Activated naive CD4-positive, alpha-beta T cell treated with anti-CD3 and anti-CD28 coated beads, Interleukin-2, amount 50 U/mL, for 16 hours (primary cell): ENCODE measurements around the gene C13orf46.
"Not testable (repeated sequence)": the region's sequence is repeated elsewhere in the genome, so short reads cannot be mapped to it uniquely, and the experiment has no call there.

Experiments used
- DNase-seq: peaks from one replicate; pipeline ENCODE4 v3.0.0-alpha.2; 2020

C13orf46 gene

GRCh38 chr13:113920606-113921286 is 53.1 kb downstream of the C13orf46 start:
- no peak for DNase-seq

GRCh38 chr13:113919761-113920559 is 53.9 kb downstream of the C13orf46 start:
- DNase-seq, result no peak

- DNase-seq, result no peak
These were observed 54.7 kb downstream of the C13orf46 start for GRCh38 chr13:113918981-113919701.

GRCh38 chr13:113918580-113918979 is 55.3 kb downstream of the C13orf46 start:
- DNase-seq, result no peak

- DNase-seq, result no peak
These were observed 56.1 kb downstream of the C13orf46 start for GRCh38 chr13:113917594-113918371.

- DNase-seq, result no peak
These were observed 56.8 kb downstream of the C13orf46 start for GRCh38 chr13:113917096-113917495.

- DNase-seq, result no peak
These were observed 57.5 kb downstream of the C13orf46 start for GRCh38 chr13:113916330-113916815.

GRCh38 chr13:113915786-113916329 is 58.0 kb downstream of the C13orf46 start:
- no peak for DNase-seq

- DNase-seq, result no peak
These were observed 58.7 kb downstream of the C13orf46 start for GRCh38 chr13:113915012-113915763.

- DNase-seq, result no peak
These were observed 59.4 kb downstream of the C13orf46 start for GRCh38 chr13:113914333-113915011.

- DNase-seq, result not testable (repeated sequence)
These were observed 60.0 kb downstream of the C13orf46 start for GRCh38 chr13:113913838-113914237.

- not testable (repeated sequence) for DNase-seq
These were observed 60.5 kb downstream of the C13orf46 start for GRCh38 chr13:113913408-113913807.

GRCh38 chr13:113912596-113912995 is 61.3 kb downstream of the C13orf46 start:
- no peak for DNase-seq

GRCh38 chr13:113907635-113908617 is 66.0 kb downstream of the C13orf46 start:
- DNase-seq, result no peak

GRCh38 chr13:113906571-113906970 is 67.3 kb downstream of the C13orf46 start:
- DNase-seq, result no peak

GRCh38 chr13:113905942-113906341 is 67.9 kb downstream of the C13orf46 start:
- DNase-seq, result no peak

GRCh38 chr13:113905018-113905417 is 68.9 kb downstream of the C13orf46 start:
- no peak for DNase-seq

- DNase-seq, result no peak
These were observed 69.5 kb downstream of the C13orf46 start for GRCh38 chr13:113904411-113904810.

- DNase-seq, result no peak
These were observed 70.0 kb downstream of the C13orf46 start for GRCh38 chr13:113903912-113904311.
